Hepatic stellate cell (primary cell): ENCODE data around the gene DNAJB8.

Experiments
- DNase-seq: peaks from one replicate; pipeline ENCODE4 v3.0.0; 2011; ENCODE audit warnings: low spot score

DNAJB8 gene

GRCh38 chr3:128466840-128467541, at the start of gene DNAJB8:
TSS of gene DNAJB8 (minus strand) at chr3:128466890. CDS start at chr3:128463245, 3,645 bp downstream.
- DNase-seq: no peak

GRCh38 chr3:128515967-128516366, 49.3 kb upstream of the DNAJB8 start:
- no peak for DNase-seq

- no peak for DNase-seq
Measured at GRCh38 chr3:128508852-128509251, 42.2 kb upstream of the DNAJB8 start.

GRCh38 chr3:128506754-128507153, 40.1 kb upstream of the DNAJB8 start:
- DNase-seq: no peak

- DNase-seq: no peak
Measured at GRCh38 chr3:128505771-128506170, 39.1 kb upstream of the DNAJB8 start.

- DNase-seq: no peak
Measured at GRCh38 chr3:128504963-128505730, 38.5 kb upstream of the DNAJB8 start.

GRCh38 chr3:128504533-128504915, 37.8 kb upstream of the DNAJB8 start:
- DNase-seq: no peak

- DNase-seq: no peak
Measured at GRCh38 chr3:128503751-128504532, 37.3 kb upstream of the DNAJB8 start.

GRCh38 chr3:128503164-128503651, 36.5 kb upstream of the DNAJB8 start:
- DNase-seq: no peak

GRCh38 chr3:128502712-128503111, 36.0 kb upstream of the DNAJB8 start:
- DNase-seq: no peak

GRCh38 chr3:128501431-128501830, 34.7 kb upstream of the DNAJB8 start:
- DNase-seq: no peak

- DNase-seq: no peak
Measured at GRCh38 chr3:128500556-128500955, 33.9 kb upstream of the DNAJB8 start.

GRCh38 chr3:128499724-128500275, 33.1 kb upstream of the DNAJB8 start:
- no peak for DNase-seq

GRCh38 chr3:128498901-128499530, 32.3 kb upstream of the DNAJB8 start:
- no peak for DNase-seq

- DNase-seq: no peak
Measured at GRCh38 chr3:128498127-128498626, 31.5 kb upstream of the DNAJB8 start.

- no peak for DNase-seq
Measured at GRCh38 chr3:128497305-128498126, 30.8 kb upstream of the DNAJB8 start.

- no peak for DNase-seq
Measured at GRCh38 chr3:128496602-128497304, 30.1 kb upstream of the DNAJB8 start.

GRCh38 chr3:128496019-128496601, 29.4 kb upstream of the DNAJB8 start:
- DNase-seq: no peak

GRCh38 chr3:128495435-128495970, 28.8 kb upstream of the DNAJB8 start:
- DNase-seq: no peak

GRCh38 chr3:128494367-128494650, 27.6 kb upstream of the DNAJB8 start:
- DNase-seq: no peak
